Choroid plexus epithelial cell (primary cell): ENCODE measurements around the gene CALHM3.

Source experiments
- DNase-seq: peaks from one replicate; pipeline ENCODE4 v3.0.0-alpha.2; 2010; ENCODE audit warnings: low read depth
- H3K4me3 ChIP-seq: 2 replicates; pipeline ENCODE4 v1.5.1; 2011; ENCODE audit warnings: low read depth, mild to moderate bottlenecking, control low read depth, low read length, moderate library complexity
- CTCF ChIP-seq: conservative IDR thresholded peaks from 2 replicates; pipeline ENCODE4 v1.5.1; 2011; ENCODE audit warnings: low read depth, mild to moderate bottlenecking, control low read depth, inconsistent platforms, low read length, moderate library complexity

The CALHM3 gene

GRCh38 chr10:103459615-103460014, 19.4 kb downstream of the CALHM3 start:
- TF ChIP-seq CTCF = no peak
- no peak for DNase-seq
- H3K4me3 ChIP-seq = no peak overlapping the region

GRCh38 chr10:103458720-103459119, 20.3 kb downstream of the CALHM3 start, which contains the start of gene CALHM1:
TSS of gene CALHM1 (minus strand) at chr10:103458900. CDS start at chr10:103458751, 149 bp downstream.
- H3K4me3 ChIP-seq = no peak within 1 kb of the TSS
- DNase-seq = no peak
- TF ChIP-seq CTCF = no peak

- no peak overlapping the region for H3K4me3 ChIP-seq
- no peak for DNase-seq
- no peak for TF ChIP-seq CTCF
Measured at GRCh38 chr10:103457896-103458583, 21.0 kb downstream of the CALHM3 start.

GRCh38 chr10:103457176-103457712, 21.8 kb downstream of the CALHM3 start:
- TF ChIP-seq CTCF = no peak
- DNase-seq = no peak
- no peak overlapping the region for H3K4me3 ChIP-seq

- DNase-seq = no peak
- no peak overlapping the region for H3K4me3 ChIP-seq
- TF ChIP-seq CTCF = no peak
Measured at GRCh38 chr10:103456074-103456660, 22.9 kb downstream of the CALHM3 start.

- no peak for TF ChIP-seq CTCF
- no peak overlapping the region for H3K4me3 ChIP-seq
- no peak for DNase-seq
Measured at GRCh38 chr10:103455235-103455634, 23.8 kb downstream of the CALHM3 start.
